ENCODE data around the gene DPY19L1.
"Not testable (repeated sequence)": the region's sequence is repeated elsewhere in the genome, so short reads cannot be mapped to it uniquely, and the experiment has no call there.

- not testable (repeated sequence) for TF ChIP-seq YY1 (IDR thresholded peaks at IDR 0.05; ENCODE audit: insufficient read depth, insufficient read length); ZNF274 (IDR thresholded peaks at IDR 0.05; ENCODE audit: low read depth, low read length)
These were observed 53.1 kb downstream of the DPY19L1 start for GRCh38 chr7:34984140-34984539.
